Liver (tissue), 9 donors: ENCODE measurements around the gene PCGF2. TPM values are rescaled to one million over a fixed set of nuclear protein-coding genes. Genes with fewer than 3 reads are reported as not detected.

Experiments
- DNase-seq: peaks from one replicate; pipeline ENCODE4 v3.0.0-alpha.2; 2017; ENCODE audit warnings: low spot score
- H3K27ac ChIP-seq, 2 donors: one replicate each; pipeline ENCODE4 v1.7.0; 2013; ENCODE audit warnings: inconsistent platforms in 2 of 2, low read length in 2 of 2, control low read depth in 1 of 2, low read depth in 1 of 2, mild to moderate bottlenecking in 1 of 2
- H3K27me3 ChIP-seq, 4 donors: one replicate each; pipeline versions ENCODE4 v1.6.1 to v1.7.0; 2013; ENCODE audit warnings: low read length in 3 of 4, inconsistent platforms in 1 of 4, mild to moderate bottlenecking in 1 of 4, moderate library complexity in 1 of 4; ENCODE audit not compliant: control insufficient read depth in 4 of 4, insufficient read depth in 4 of 4
- H3K36me3 ChIP-seq, 4 donors: one replicate each; pipeline versions ENCODE4 v1.6.1 to v1.7.0; 2013; ENCODE audit warnings: low read length in 3 of 4, mild to moderate bottlenecking in 3 of 4, low read depth in 1 of 4, moderate library complexity in 1 of 4; ENCODE audit not compliant: control insufficient read depth in 4 of 4, insufficient read depth in 3 of 4
- H3K4me1 ChIP-seq, 4 donors: one replicate each; pipeline versions ENCODE4 v1.6.1 to v1.7.0; 2013; ENCODE audit warnings: low read length in 3 of 4, mild to moderate bottlenecking in 3 of 4, moderate library complexity in 1 of 4; ENCODE audit not compliant: control insufficient read depth in 4 of 4, insufficient read depth in 4 of 4
- H3K4me3 ChIP-seq, 3 donors: one replicate each; pipeline versions ENCODE4 v1.6.1 to v1.7.0; 2013; ENCODE audit warnings: low read length in 3 of 3, control low read depth in 1 of 3, low read depth in 1 of 3, mild to moderate bottlenecking in 1 of 3
- H3K9ac ChIP-seq, 2 donors: one replicate each; pipeline ENCODE4 v1.7.0; 2013; ENCODE audit warnings: low read length in 2 of 2, mild to moderate bottlenecking in 2 of 2, moderate library complexity in 2 of 2, control low read depth in 1 of 2, low read depth in 1 of 2
- H3K9me3 ChIP-seq, 4 donors: one replicate each; pipeline versions ENCODE4 v1.6.1 to v1.7.0; 2013; ENCODE audit warnings: low read length in 3 of 4; ENCODE audit not compliant: control insufficient read depth in 4 of 4
- FOXA2 ChIP-seq: IDR thresholded peaks from 2 replicates; pipeline ENCODE4 v1.6.1; 2016; ENCODE audit warnings: antibody characterized with exemption
- GABPA ChIP-seq, 2 donors: IDR thresholded peaks in 1 of 2; conservative IDR thresholded peaks in 1 of 2; 2 replicates each; pipeline ENCODE4 v1.6.1; 2016; ENCODE audit warnings: antibody characterized with exemption in 2 of 2, mild to moderate bottlenecking in 1 of 2, moderate library complexity in 1 of 2
- HNF4A ChIP-seq, 2 donors: conservative IDR thresholded peaks; 2 replicates each; pipeline ENCODE4 v1.6.1; 2016; ENCODE audit warnings: antibody characterized with exemption in 2 of 2, mild to moderate bottlenecking in 2 of 2
- JUND ChIP-seq, 2 donors: IDR thresholded peaks; 2 replicates each; pipeline ENCODE4 v1.6.1; 2016; ENCODE audit warnings: antibody characterized with exemption in 2 of 2
- NR2F2 ChIP-seq: IDR thresholded peaks from 2 replicates; pipeline ENCODE4 v1.6.1; 2016; ENCODE audit warnings: antibody characterized with exemption
- RAD21 ChIP-seq, 2 donors: IDR thresholded peaks; 2 replicates each; pipeline ENCODE4 v1.6.1; 2016; ENCODE audit warnings: antibody characterized with exemption in 2 of 2, mild to moderate bottlenecking in 2 of 2
- RXRA ChIP-seq, 2 donors: IDR thresholded peaks; 2 replicates each; pipeline ENCODE4 v1.6.1; 2017 to 2018; ENCODE audit warnings: antibody characterized with exemption in 2 of 2, mild to moderate bottlenecking in 1 of 2
- SP1 ChIP-seq: IDR thresholded peaks from 2 replicates; pipeline ENCODE4 v1.6.1; 2018; ENCODE audit warnings: antibody characterized with exemption, mild to moderate bottlenecking
- WGBS: extraction: QIAGEN DNeasy Blood & Tissue Kit; methylation state at CpG from one replicate; pipeline ENCODE4 v1.1.7; 2013; 5-methylcytosine and 5-hydroxymethylcytosine counted together
- polyA plus RNA-seq, 2 donors: library from polyadenylated mRNA; stranded (reverse) in 1 of 2; unstranded in 1 of 2; fragments of 200-250 nt in 1 of 2; fragments of >200 nt in 1 of 2; fragmentation: Nextera tagmentation in 1 of 2; extraction: Ambion mirVana in 1 of 2; gene quantifications; one replicate each; pipeline versions ENCODE4 v1.2.1 to v1.2.3, GENCODE V29; 2013 to 2015
- total RNA-seq, 2 donors: library from RNA; depleted of rRNA; stranded (reverse); fragments of >200 nt; gene quantifications; one replicate each; pipeline ENCODE4 v1.2.3, GENCODE V29; 2014
- TF ChIP-seq, protein P1 (sequence below): IDR thresholded peaks from 2 replicates; pipeline ENCODE4 v1.6.1; 2016; ENCODE audit warnings: antibody characterized with exemption
- TF ChIP-seq, protein P2 (sequence below): IDR thresholded peaks from 2 replicates; pipeline ENCODE4 v1.6.1; 2016; ENCODE audit warnings: antibody characterized with exemption, mild to moderate bottlenecking
- TF ChIP-seq, protein P3 (sequence below): IDR thresholded peaks from 2 replicates; pipeline ENCODE4 v1.6.1; 2016; ENCODE audit warnings: antibody characterized with exemption
- TF ChIP-seq, protein P4 (sequence below): fragments of 150-350 bp; IDR thresholded peaks from 2 replicates; pipeline ENCODE4 v1.5.1; 2017; ENCODE audit warnings: improper control_type of control experiment, low read depth, low read length; ENCODE audit not compliant: missing input control
- donor health status: healthy.
- donor health status: healthy.
- donor health status: healthy.
- donor health status: healthy.
- donor health status: healthy.

PCGF2 gene
- total and polyA plus RNA-seq, 4 donors, result 1.2 to 3.2 (median 1.8) TPM

DNA sequence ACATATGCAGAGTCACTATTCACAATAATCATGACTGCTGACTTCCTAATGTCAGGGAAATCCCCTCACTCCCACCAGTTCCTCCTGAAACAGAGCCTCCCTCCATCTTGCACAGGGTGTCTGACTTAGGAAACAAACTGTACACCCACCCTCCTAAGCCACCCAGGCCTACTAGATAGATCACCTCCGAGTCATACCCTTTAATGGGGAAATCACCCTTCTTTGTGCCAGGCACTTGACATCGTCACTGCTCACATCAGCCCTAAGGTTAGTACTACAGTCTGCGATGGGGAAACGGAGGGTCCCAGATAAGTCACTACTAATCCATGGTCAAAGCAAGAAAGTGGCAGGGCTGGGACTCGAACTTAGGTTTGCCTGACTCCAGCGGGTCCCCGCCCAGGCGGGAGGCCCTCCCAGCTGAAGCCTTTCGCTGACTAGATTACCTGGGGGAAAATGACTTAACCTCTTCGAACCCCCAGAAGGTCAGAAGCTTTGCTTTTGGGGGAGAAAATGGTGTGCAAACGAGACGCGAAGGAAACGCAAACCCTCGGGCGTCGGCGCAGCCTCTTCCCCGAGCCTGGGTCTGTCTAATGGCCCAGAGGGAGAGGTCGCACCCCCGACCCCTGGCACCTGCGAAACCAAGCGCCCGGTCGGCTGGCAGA is 46.5 kb downstream of the PCGF2 start:
- Histone ChIP-seq H3K4me1 (peaks cover 2 to 37% (median 19%) of the 10 kb centered on the region in 4 donors), H3K9ac (peak overlapping the region; percentile 85 to 97), H3K27me3 (no peaks in the 10 kb centered on the region), H3K9me3 (no peaks in the 10 kb centered on the region), H3K4me3 (peak overlapping the region; percentile 79 to 87 (median 83)), H3K27ac (peak overlapping the region; percentile 89 to 92), H3K36me3 (no peaks in the 10 kb centered on the region)
- TF ChIP-seq, protein P1, sequence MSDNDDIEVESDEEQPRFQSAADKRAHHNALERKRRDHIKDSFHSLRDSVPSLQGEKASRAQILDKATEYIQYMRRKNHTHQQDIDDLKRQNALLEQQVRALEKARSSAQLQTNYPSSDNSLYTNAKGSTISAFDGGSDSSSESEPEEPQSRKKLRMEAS, result no peak
- TF ChIP-seq NR2F2, result no peak
- TF ChIP-seq, protein P2, sequence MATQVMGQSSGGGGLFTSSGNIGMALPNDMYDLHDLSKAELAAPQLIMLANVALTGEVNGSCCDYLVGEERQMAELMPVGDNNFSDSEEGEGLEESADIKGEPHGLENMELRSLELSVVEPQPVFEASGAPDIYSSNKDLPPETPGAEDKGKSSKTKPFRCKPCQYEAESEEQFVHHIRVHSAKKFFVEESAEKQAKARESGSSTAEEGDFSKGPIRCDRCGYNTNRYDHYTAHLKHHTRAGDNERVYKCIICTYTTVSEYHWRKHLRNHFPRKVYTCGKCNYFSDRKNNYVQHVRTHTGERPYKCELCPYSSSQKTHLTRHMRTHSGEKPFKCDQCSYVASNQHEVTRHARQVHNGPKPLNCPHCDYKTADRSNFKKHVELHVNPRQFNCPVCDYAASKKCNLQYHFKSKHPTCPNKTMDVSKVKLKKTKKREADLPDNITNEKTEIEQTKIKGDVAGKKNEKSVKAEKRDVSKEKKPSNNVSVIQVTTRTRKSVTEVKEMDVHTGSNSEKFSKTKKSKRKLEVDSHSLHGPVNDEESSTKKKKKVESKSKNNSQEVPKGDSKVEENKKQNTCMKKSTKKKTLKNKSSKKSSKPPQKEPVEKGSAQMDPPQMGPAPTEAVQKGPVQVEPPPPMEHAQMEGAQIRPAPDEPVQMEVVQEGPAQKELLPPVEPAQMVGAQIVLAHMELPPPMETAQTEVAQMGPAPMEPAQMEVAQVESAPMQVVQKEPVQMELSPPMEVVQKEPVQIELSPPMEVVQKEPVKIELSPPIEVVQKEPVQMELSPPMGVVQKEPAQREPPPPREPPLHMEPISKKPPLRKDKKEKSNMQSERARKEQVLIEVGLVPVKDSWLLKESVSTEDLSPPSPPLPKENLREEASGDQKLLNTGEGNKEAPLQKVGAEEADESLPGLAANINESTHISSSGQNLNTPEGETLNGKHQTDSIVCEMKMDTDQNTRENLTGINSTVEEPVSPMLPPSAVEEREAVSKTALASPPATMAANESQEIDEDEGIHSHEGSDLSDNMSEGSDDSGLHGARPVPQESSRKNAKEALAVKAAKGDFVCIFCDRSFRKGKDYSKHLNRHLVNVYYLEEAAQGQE, result no peak
- TF ChIP-seq FOXA2, result no peak
- TF ChIP-seq, protein P3, sequence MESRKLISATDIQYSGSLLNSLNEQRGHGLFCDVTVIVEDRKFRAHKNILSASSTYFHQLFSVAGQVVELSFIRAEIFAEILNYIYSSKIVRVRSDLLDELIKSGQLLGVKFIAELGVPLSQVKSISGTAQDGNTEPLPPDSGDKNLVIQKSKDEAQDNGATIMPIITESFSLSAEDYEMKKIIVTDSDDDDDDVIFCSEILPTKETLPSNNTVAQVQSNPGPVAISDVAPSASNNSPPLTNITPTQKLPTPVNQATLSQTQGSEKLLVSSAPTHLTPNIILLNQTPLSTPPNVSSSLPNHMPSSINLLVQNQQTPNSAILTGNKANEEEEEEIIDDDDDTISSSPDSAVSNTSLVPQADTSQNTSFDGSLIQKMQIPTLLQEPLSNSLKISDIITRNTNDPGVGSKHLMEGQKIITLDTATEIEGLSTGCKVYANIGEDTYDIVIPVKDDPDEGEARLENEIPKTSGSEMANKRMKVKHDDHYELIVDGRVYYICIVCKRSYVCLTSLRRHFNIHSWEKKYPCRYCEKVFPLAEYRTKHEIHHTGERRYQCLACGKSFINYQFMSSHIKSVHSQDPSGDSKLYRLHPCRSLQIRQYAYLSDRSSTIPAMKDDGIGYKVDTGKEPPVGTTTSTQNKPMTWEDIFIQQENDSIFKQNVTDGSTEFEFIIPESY, result no peak
- no peak for TF ChIP-seq RAD21 (IDR thresholded peaks at IDR 0.05)
- no peak for TF ChIP-seq HNF4A (conservative IDR thresholded peaks at IDR 0.05)
- no peak for TF ChIP-seq JUND (IDR thresholded peaks at IDR 0.05)
- no peak for TF ChIP-seq GABPA (IDR thresholded peaks at IDR 0.05 in 1 of 2, conservative IDR thresholded peaks at IDR 0.05 in 1 of 2)
- WGBS, result 3% methylated on average over 25 of the region's 25 CpGs
- DNase-seq, result peak; percentile 56

DNA sequence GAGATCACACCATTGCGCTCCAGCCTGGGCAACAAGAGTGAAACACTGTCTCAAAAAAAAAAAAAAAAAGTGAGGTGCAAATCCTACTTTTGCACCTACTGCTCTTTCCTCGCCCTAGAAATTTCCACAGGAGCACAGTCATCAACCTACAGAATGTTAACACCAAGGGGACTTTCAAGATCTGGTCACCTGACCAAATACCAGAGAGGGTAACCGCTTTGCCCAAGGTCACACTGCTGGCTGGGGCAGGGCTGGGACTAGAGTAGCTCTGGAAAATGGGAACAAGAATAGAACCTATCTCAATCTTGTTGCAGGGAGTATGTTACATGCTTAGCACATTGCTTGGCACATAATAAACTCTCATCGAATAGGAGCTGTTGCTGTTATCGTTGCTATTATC is 49.4 kb downstream of the PCGF2 start:
- TF ChIP-seq, protein P4, sequence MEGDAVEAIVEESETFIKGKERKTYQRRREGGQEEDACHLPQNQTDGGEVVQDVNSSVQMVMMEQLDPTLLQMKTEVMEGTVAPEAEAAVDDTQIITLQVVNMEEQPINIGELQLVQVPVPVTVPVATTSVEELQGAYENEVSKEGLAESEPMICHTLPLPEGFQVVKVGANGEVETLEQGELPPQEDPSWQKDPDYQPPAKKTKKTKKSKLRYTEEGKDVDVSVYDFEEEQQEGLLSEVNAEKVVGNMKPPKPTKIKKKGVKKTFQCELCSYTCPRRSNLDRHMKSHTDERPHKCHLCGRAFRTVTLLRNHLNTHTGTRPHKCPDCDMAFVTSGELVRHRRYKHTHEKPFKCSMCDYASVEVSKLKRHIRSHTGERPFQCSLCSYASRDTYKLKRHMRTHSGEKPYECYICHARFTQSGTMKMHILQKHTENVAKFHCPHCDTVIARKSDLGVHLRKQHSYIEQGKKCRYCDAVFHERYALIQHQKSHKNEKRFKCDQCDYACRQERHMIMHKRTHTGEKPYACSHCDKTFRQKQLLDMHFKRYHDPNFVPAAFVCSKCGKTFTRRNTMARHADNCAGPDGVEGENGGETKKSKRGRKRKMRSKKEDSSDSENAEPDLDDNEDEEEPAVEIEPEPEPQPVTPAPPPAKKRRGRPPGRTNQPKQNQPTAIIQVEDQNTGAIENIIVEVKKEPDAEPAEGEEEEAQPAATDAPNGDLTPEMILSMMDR, result no peak
- TF ChIP-seq GABPA (IDR thresholded peaks at IDR 0.05 in 1 of 2, conservative IDR thresholded peaks at IDR 0.05 in 1 of 2), result no peak
- no peak for TF ChIP-seq SP1
- TF ChIP-seq, protein P3, result no peak
- TF ChIP-seq HNF4A (conservative IDR thresholded peaks at IDR 0.05), result no peak
- TF ChIP-seq, protein P2, result no peak
- TF ChIP-seq RXRA (IDR thresholded peaks at IDR 0.05), result no peak
- TF ChIP-seq NR2F2, result no peak
- no peak for TF ChIP-seq RAD21 (IDR thresholded peaks at IDR 0.05)
- DNase-seq, result no peak
- H3K27ac ChIP-seq, result no peak overlapping the region
- H3K9ac ChIP-seq, result no peak overlapping the region
- H3K9me3 ChIP-seq, result no peaks in the 10 kb centered on the region
- no peaks in the 10 kb centered on the region for H3K36me3 ChIP-seq
- peaks cover 2 to 28% (median 21%) of the 10 kb centered on the region in 4 donors for H3K4me1 ChIP-seq
- 88% methylated on average over 5 of the region's 5 CpGs for WGBS
- no peaks in the 10 kb centered on the region for H3K27me3 ChIP-seq
- H3K4me3 ChIP-seq, result no peak overlapping the region
